AG09319 (cell line): Measurements from ENCODE around the gene PCDHGB7.
A peak's percentile ranks its signal among the peaks of the same experiment; 100 is the strongest.
"Not testable (repeated sequence)": the region's sequence is repeated elsewhere in the genome, so short reads cannot be mapped to it uniquely, and the experiment has no call there.

Experiments used
- DNase-seq: peaks from one replicate; pipeline ENCODE4 v3.0.0-alpha.2; 2010; ENCODE audit warnings: low read depth; ENCODE audit errors: extremely low read depth
- TF ChIP-seq, protein P1 (sequence below): IDR thresholded peaks from 2 replicates; pipeline ENCODE4 v1.5.1; 2011; ENCODE audit warnings: low read depth, mild to moderate bottlenecking, inconsistent platforms, low read length, moderate library complexity

Gene PCDHGB7

GRCh38 chr5:141413540-141414069 lies 3.9 kb upstream of the PCDHGB7 start:
- TF ChIP-seq, protein P1, sequence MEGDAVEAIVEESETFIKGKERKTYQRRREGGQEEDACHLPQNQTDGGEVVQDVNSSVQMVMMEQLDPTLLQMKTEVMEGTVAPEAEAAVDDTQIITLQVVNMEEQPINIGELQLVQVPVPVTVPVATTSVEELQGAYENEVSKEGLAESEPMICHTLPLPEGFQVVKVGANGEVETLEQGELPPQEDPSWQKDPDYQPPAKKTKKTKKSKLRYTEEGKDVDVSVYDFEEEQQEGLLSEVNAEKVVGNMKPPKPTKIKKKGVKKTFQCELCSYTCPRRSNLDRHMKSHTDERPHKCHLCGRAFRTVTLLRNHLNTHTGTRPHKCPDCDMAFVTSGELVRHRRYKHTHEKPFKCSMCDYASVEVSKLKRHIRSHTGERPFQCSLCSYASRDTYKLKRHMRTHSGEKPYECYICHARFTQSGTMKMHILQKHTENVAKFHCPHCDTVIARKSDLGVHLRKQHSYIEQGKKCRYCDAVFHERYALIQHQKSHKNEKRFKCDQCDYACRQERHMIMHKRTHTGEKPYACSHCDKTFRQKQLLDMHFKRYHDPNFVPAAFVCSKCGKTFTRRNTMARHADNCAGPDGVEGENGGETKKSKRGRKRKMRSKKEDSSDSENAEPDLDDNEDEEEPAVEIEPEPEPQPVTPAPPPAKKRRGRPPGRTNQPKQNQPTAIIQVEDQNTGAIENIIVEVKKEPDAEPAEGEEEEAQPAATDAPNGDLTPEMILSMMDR, result no peak
- DNase-seq, result no peak

DNA sequence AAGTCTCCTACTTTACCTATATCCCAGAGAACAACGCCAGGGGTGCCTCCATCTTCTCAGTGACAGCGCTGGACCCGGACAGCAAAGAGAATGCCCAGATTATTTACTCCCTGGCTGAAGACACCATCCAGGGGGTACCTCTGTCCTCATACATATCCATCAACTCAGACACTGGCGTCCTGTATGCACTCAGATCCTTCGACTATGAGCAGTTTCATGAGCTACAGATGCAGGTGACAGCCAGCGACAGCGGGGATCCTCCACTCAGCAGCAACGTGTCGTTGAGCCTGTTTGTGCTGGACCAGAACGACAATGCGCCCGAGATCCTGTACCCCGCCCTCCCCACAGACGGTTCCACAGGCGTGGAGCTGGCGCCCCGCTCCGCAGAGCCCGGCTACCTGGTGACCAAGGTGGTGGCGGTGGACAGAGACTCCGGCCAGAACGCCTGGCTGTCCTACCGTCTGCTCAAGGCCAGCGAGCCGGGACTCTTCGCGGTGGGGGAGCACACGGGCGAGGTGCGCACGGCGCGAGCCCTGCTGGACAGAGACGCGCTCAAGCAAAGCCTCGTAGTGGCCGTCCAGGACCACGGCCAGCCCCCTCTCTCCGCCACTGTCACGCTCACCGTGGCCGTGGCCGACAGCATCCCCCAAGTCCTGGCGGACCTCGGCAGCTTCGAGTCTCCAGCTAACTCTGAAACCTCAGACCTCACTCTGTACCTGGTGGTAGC lies 2.8 kb upstream of the PCDHGB7 start:
- DNase-seq, result not testable (repeated sequence)

DNA sequence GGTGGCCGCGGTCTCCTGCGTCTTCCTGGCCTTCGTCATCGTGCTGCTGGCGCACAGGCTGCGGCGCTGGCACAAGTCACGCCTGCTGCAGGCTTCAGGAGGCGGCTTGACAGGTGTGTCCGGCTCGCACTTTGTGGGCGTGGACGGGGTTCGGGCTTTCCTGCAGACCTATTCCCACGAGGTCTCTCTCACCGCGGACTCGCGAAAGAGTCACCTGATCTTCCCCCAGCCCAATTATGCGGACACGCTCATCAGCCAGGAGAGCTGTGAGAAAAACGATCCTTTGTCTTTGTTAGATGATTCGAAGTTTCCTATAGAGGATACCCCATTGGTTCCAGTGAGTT lies 2.2 kb upstream of the PCDHGB7 start:
- not testable (repeated sequence) for DNase-seq

DNA sequence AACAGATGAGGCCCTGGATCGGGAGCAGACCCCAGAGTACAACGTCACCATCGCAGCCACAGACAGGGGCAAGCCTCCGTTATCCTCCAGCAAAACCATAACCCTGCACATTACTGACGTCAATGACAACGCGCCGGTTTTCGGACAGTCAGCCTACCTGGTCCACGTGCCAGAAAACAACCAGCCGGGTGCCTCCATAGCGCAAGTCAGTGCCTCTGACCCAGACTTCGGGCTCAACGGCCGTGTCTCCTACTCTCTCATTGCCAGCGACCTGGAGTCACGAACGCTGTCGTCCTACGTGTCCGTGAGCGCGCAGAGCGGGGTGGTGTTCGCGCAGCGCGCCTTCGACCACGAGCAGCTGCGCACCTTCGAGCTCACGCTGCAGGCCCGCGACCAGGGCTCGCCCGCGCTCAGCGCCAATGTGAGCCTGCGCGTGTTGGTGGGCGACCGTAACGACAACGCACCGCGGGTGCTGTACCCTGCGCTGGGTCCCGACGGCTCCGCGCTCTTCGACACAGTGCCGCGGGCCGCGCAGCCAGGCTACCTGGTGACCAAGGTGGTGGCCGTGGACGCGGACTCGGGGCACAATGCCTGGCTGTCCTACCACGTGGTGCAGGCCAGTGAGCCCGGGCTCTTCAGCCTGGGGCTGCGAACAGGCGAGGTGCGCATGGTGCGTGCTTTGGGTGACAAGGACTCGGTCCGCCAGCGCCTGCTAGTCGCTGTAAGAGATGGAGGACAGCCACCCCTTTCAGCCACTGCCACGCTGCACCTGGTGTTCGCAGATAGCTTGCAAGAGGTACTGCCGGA lies 1.8 kb downstream of the PCDHGB7 start:
- TF ChIP-seq, protein P1, result no peak
- no peak for DNase-seq

- DNase-seq, result peak; percentile 22
- TF ChIP-seq, protein P1, result peak; percentile 41
Observed at GRCh38 chr5:141420855-141421488, 3.5 kb downstream of the PCDHGB7 start, which contains the start of gene PCDHGA11. Gene PCDHGA11, plus strand, starts transcription at chr5:141421051. Its CDS starts 177 bp downstream, at chr5:141421228.

DNA sequence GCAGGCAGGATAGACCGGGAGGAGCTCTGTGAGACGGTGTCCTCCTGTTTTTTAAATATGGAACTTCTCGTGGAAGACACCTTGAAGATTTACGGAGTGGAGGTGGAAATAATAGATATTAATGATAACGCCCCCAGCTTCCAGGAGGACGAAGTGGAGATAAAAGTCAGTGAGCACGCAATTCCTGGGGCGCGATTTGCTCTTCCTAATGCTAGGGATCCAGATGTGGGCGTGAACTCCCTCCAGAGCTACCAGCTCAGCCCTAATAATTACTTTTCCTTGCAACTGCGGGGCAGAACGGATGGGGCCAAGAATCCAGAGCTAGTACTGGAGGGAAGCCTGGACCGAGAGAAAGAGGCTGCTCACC lies 4.0 kb downstream of the PCDHGB7 start:
- TF ChIP-seq, protein P1, result no peak
- DNase-seq, result no peak

GRCh38 chr5:141422742-141423291 lies 5.3 kb downstream of the PCDHGB7 start:
- TF ChIP-seq, protein P1, result no peak
- no peak for DNase-seq

- TF ChIP-seq, protein P1, result no peak
- DNase-seq, result no peak
Observed at GRCh38 chr5:141427783-141428426, 10.4 kb downstream of the PCDHGB7 start.
